ENCODE measurements around the gene CNGB1. TPM values are rescaled to one million over a fixed set of nuclear protein-coding genes. Genes with fewer than 3 reads are reported as not detected.
"Not testable (repeated sequence)": the region's sequence is repeated elsewhere in the genome, so short reads cannot be mapped to it uniquely, and the experiment has no call there.

CNGB1 gene
- polyA plus RNA-seq, 1 donor (not counting 4 experiments of a cell fraction or from before 2014, with no cell fraction given): 0.08 TPM

GRCh38 chr16:57848181-57848580 lies 122.7 kb downstream of the CNGB1 start:
- H3K4me2 ChIP-seq (ENCODE audit: control insufficient read depth, extremely low read depth, insufficient read depth, low read depth, low read length): no peak overlapping the region
- no peaks in the 10 kb centered on the region for H3K79me2 ChIP-seq (ENCODE audit: control insufficient read depth, insufficient read depth, low read length)
- H3K9me1 ChIP-seq (ENCODE audit: control insufficient read depth, extremely low read depth, insufficient read depth, low read length): no peaks in the 10 kb centered on the region
- DNase-seq (ENCODE audit: low read depth, low spot score) (no peak), FAIRE-seq (no peak)
- no peaks in the 10 kb centered on the region for H4K20me1 ChIP-seq (ENCODE audit: control insufficient read depth, extremely low read depth, insufficient read depth, low read length)
- no peak overlapping the region for H3K4me3 ChIP-seq (ENCODE audit: control insufficient read depth in 2 of 3, extremely low read depth in 1 of 3, insufficient read depth in 2 of 3, low read depth in 1 of 3, low read length in 3 of 3)
- H3K27ac ChIP-seq (ENCODE audit: control insufficient read depth, insufficient read depth, low read length): no peak overlapping the region
- H3K4me1 ChIP-seq (ENCODE audit: control insufficient read depth, extremely low read depth, insufficient read depth, low read length): no peaks in the 10 kb centered on the region
- dilution Hi-C loops (cut with MboI; ENCODE audit: extremely low pct_ligation_motif_present, low sequenced_read_pairs): no loop called here
- no peak overlapping the region for H3K9ac ChIP-seq (ENCODE audit: control insufficient read depth, extremely low read depth, insufficient read depth, low read length)
- no peaks in the 10 kb centered on the region for H3K36me3 ChIP-seq (ENCODE audit: control insufficient read depth in 2 of 2, extremely low read depth in 1 of 2, insufficient read depth in 2 of 2, low read length in 2 of 2)
- no peaks in the 10 kb centered on the region for H3K9me3 ChIP-seq (ENCODE audit: control insufficient read depth, low read depth, low read length)
- TF ChIP-seq CTCF (optimal IDR thresholded peaks at IDR 0.05 in 1 of 3, IDR thresholded peaks at IDR 0.05 in 1 of 3, conservative IDR thresholded peaks at IDR 0.05 in 1 of 3; ENCODE audit: extremely low read depth in 1 of 3, insufficient read depth in 2 of 3, low read length in 3 of 3) (no peak), EZH2 (IDR thresholded peaks at IDR 0.05; ENCODE audit: low read length) (no peak)
- no peaks in the 10 kb centered on the region for H3K27me3 ChIP-seq (ENCODE audit: control insufficient read depth, extremely low read depth, insufficient read depth, low read length)
- H2AFZ ChIP-seq (ENCODE audit: control insufficient read depth, low read length): no peak overlapping the region

DNA sequence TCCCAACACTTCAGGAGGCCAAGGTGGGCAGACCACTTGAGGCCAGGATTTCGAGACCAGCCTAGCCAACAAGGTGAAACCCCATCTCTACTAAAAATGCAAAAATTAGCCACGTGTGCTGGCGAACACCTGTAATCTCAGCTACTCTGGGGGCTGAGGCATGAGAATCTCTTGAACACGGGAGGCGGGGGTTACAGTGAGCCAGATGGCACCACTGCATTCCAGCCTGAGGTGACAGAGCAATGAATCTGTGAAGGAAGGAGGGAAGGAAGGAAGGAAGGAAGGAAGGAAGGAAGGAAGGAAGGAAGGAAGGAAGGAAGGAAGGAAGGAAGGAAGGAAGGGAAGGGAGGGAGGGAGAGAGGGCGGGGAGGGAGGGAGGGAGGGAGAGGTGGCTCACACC lies 124.0 kb downstream of the CNGB1 start:
- H3K4me2 ChIP-seq (ENCODE audit: control insufficient read depth, extremely low read depth, insufficient read depth, low read depth, low read length); H2AFZ ChIP-seq (ENCODE audit: control insufficient read depth, low read length); dilution Hi-C loops (cut with MboI; ENCODE audit: extremely low pct_ligation_motif_present, low sequenced_read_pairs); H3K9me3 ChIP-seq (ENCODE audit: control insufficient read depth, low read depth, low read length); H3K36me3 ChIP-seq (ENCODE audit: control insufficient read depth in 2 of 2, extremely low read depth in 1 of 2, insufficient read depth in 2 of 2, low read length in 2 of 2); H4K20me1 ChIP-seq (ENCODE audit: control insufficient read depth, extremely low read depth, insufficient read depth, low read length); DNase-seq (ENCODE audit: low read depth, low spot score); H3K79me2 ChIP-seq (ENCODE audit: control insufficient read depth, insufficient read depth, low read length); H3K27me3 ChIP-seq (ENCODE audit: control insufficient read depth, extremely low read depth, insufficient read depth, low read length); H3K9me1 ChIP-seq (ENCODE audit: control insufficient read depth, extremely low read depth, insufficient read depth, low read length); H3K4me1 ChIP-seq (ENCODE audit: control insufficient read depth, extremely low read depth, insufficient read depth, low read length); H3K27ac ChIP-seq (ENCODE audit: control insufficient read depth, insufficient read depth, low read length); H3K9ac ChIP-seq (ENCODE audit: control insufficient read depth, extremely low read depth, insufficient read depth, low read length); FAIRE-seq; H3K4me3 ChIP-seq (ENCODE audit: control insufficient read depth in 2 of 3, extremely low read depth in 1 of 3, insufficient read depth in 2 of 3, low read depth in 1 of 3, low read length in 3 of 3): not testable (repeated sequence)

GRCh38 chr16:57846078-57846697 lies 124.7 kb downstream of the CNGB1 start:
- Histone ChIP-seq H3K79me2 (ENCODE audit: control insufficient read depth, insufficient read depth, low read length) (no peaks in the 10 kb centered on the region), H3K9ac (ENCODE audit: control insufficient read depth, extremely low read depth, insufficient read depth, low read length) (no peak overlapping the region), H3K27ac (ENCODE audit: control insufficient read depth, insufficient read depth, low read length) (no peak overlapping the region), H3K27me3 (ENCODE audit: control insufficient read depth, extremely low read depth, insufficient read depth, low read length) (no peaks in the 10 kb centered on the region), H3K4me2 (ENCODE audit: control insufficient read depth, extremely low read depth, insufficient read depth, low read depth, low read length) (no peak overlapping the region), H3K4me3 (ENCODE audit: control insufficient read depth in 2 of 3, extremely low read depth in 1 of 3, insufficient read depth in 2 of 3, low read depth in 1 of 3, low read length in 3 of 3) (no peak overlapping the region), H3K9me1 (ENCODE audit: control insufficient read depth, extremely low read depth, insufficient read depth, low read length) (no peaks in the 10 kb centered on the region), H3K4me1 (ENCODE audit: control insufficient read depth, extremely low read depth, insufficient read depth, low read length) (no peaks in the 10 kb centered on the region), H3K9me3 (ENCODE audit: control insufficient read depth, low read depth, low read length) (no peaks in the 10 kb centered on the region), H3K36me3 (ENCODE audit: control insufficient read depth in 2 of 2, extremely low read depth in 1 of 2, insufficient read depth in 2 of 2, low read length in 2 of 2) (no peaks in the 10 kb centered on the region), H2AFZ (ENCODE audit: control insufficient read depth, low read length) (no peak overlapping the region), H4K20me1 (ENCODE audit: control insufficient read depth, extremely low read depth, insufficient read depth, low read length) (no peaks in the 10 kb centered on the region)
- no peak for FAIRE-seq
- TF ChIP-seq CTCF (optimal IDR thresholded peaks at IDR 0.05 in 1 of 3, IDR thresholded peaks at IDR 0.05 in 1 of 3, conservative IDR thresholded peaks at IDR 0.05 in 1 of 3; ENCODE audit: extremely low read depth in 1 of 3, insufficient read depth in 2 of 3, low read length in 3 of 3): no peak
- TF ChIP-seq EZH2 (IDR thresholded peaks at IDR 0.05; ENCODE audit: low read length): no peak
- dilution Hi-C loops (cut with MboI; ENCODE audit: extremely low pct_ligation_motif_present, low sequenced_read_pairs): no loop called here
- DNase-seq (ENCODE audit: low read depth, low spot score): no peak

All from keratinocyte (primary cell).